Dermis blood vessel endothelial cell (primary cell): ENCODE results near the gene FUNDC1. TPM values are rescaled to one million over a fixed set of nuclear protein-coding genes. Genes with fewer than 3 reads are reported as not detected.

Source experiments
- DNase-seq: peaks from one replicate; pipeline ENCODE4 v3.0.0; 2010
- total RNA-seq: library from RNA; depleted of rRNA; stranded (reverse); fragments of >200 nt; gene quantifications from 2 replicates; pipeline ENCODE4 v1.2.3, GENCODE V29; 2014

FUNDC1 gene
- total RNA-seq, 1 donor from 2014 or later = 10.2 TPM

DNA sequence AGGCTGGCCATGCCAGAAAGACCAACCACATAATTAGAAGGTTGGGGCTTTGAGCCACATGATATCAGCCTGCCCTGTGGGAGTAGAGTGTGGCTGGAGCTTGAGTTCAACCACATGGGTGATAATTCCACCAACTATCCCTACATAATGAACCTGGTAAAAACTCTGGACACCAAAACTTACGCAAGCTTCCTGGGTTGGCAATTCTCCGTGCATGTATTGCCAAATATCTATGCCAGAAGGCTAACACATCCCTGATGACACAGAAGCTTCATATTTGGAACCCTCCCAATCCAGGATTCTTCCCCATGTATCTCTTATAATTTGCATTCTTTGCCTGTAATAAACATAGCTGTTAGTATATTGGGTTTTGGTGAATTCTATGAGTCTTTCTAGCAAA, 68.2 kb downstream of the FUNDC1 start:
- no peak for DNase-seq

Other genes with a start within 250 kb of the FUNDC1 start
- 0.05 TPM in 1 of 2 replicates, not detected in the other for gene EFHC2, start 199.2 kb downstream of the FUNDC1 start, total RNA-seq